ENCODE data around the gene TMEM44. TPM values are rescaled to one million over a fixed set of nuclear protein-coding genes. Genes with fewer than 3 reads are reported as not detected.
"Not testable (repeated sequence)": the region's sequence is repeated elsewhere in the genome, so short reads cannot be mapped to it uniquely, and the experiment has no call there.

Gene TMEM44
- total RNA-seq, 2 donors from 2014 or later: 46.1 to 68.2 TPM

DNA sequence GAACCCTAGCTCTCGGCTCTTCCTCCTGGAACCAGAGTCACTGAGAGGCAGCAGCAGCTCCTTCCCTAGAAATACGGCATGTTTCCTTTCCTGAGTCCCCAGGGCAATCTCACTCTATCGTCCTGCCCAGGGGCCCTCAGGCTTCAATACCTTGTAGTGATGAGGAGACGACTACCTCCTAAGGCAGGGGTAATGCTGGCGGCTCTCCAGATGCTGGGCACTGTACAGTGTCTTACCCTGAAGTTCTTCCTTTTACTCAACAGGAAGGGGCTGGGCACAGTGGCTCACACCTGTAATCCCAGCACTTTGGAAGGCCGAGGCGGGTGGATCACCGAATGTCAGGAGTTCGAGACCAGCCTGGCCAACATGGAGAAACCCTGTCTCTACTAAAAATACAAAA, 13.5 kb downstream of the TMEM44 start:
- DNase-seq (no peak), ATAC-seq (no peak)
- intact Hi-C loops (cut with DNase I, micrococcal nuclease): no loop called here

DNA sequence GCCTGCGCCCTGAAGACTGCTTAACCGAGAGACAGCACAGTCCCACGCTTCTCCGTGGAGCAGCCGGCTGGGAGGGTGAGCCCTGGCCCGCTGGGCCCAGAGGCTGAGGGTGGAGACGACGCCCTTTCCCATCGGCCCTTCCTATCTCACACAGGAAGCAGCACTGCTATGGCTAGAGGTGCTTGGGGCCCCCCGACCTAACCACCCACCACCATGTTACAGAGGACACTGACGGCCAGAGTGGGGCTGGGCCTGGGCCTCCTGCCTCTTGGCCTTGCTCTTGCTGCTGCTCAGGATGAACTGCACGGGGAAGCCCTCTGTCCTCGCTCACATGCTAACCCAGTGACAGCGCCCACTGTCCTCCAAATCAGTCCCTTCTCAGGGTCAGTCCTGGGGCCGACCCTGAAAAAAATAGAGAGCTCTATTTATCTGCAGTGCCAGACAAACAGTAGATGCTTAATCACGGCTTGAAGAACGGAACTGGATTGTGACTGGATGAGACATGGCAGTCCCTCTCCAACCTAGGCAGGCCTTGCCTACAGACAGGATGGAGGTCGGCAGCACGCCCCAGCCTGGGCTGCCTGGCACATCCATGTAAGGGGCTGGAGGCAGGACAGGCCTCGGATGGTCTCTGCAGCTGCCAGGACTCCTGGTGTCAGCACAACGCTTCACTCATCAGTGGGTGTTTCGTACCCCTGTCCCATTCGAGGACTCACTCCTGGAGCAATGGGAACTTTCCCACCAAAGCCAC, 14.2 kb downstream of the TMEM44 start:
- intact Hi-C loops (cut with DNase I, micrococcal nuclease): no loop called here
- no peak for DNase-seq
- ATAC-seq: no peak

DNA sequence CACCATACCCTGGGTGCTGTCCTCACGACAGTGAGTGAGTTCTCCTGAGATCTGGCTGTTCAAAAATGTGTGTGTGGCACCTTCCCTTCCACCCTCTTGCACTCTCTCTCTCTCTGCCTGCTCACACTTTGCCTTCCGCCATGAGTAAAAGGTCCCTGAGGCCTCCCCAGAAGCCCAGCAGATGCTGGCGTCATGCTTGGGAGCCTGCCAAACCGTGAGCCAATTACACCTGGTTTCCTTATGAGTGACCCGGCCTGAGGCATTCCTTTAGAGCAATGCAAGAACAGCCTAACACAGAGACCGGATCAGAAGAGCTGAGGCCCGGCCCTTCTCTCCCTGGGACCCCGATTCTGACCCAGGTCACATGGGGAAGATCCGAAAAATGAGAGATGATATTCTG, 15.4 kb downstream of the TMEM44 start:
- intact Hi-C loops (cut with DNase I, micrococcal nuclease): no loop called here
- DNase-seq: no peak
- no peak for ATAC-seq

DNA sequence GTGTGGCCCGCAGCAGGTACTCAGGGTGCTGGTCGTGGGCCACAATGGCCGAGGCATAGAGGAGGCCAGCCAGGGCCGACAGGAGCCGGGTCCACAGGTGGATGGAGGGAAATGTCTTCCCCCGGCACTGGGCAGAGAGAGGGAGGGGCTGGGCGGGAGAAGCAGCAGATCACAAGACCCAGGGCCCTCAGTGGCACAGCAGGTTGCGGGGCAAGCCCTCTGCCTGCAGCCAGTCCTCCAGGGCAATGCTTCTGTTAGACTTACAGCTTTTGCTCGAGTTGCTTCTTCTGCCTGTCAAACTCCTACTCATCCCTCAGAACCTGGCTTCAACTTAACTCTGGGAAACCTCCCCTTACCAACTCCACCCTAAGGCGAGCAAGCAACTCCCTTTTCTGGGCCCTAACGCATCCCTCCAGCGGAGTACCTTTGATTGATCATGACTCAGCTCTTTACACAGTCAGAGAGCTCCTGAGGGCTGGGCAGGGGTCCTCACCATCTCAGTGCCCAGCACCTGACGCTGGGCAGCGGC, 16.0 kb downstream of the TMEM44 start:
- no peak for DNase-seq
- intact Hi-C loops (cut with DNase I, micrococcal nuclease): no loop called here
- no peak for ATAC-seq

DNA sequence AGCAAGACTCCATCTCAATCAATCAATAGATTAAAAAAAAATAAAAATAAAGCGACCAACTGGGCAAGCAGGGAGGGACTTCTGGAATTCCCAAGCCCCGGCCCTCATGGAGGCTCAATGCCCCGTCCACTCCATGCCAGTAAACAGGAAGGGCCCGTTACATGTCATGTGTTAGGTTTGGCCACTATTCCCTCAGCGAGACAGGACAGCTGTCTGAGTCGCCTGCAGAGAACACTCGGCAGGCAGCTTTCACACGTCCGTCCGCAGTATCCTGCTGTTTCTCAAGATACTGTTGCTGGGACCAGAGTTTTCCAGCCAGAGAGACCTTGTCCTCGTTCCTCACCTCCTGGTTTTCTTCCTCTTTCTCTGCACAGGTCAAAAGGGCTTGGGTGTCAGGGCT, 18.0 kb downstream of the TMEM44 start:
- ATAC-seq (no peak), DNase-seq (no peak)
- intact Hi-C loops (cut with DNase I, micrococcal nuclease): no loop called here

DNA sequence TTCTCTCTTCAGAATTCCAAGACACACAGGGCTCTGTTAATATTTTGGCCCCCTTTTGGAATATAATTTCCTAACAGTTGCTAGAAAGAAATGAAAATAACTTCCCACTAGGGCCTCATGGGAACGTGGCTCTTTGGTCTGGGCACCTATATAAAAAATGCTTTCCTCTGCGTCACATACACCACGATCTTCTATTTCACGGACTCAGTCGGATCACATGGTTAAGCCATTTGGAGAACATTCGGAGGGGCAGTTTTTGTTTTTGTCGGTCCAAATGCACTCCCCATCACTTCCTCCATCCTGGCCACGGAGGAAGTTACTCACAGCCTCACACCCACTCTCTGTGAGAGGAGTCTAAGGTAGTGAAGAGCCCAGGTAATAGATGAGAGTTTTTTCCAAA, 21.0 kb downstream of the TMEM44 start:
- no peak for ATAC-seq
- intact Hi-C loops (cut with DNase I, micrococcal nuclease): no loop called here
- no peak for DNase-seq

DNA sequence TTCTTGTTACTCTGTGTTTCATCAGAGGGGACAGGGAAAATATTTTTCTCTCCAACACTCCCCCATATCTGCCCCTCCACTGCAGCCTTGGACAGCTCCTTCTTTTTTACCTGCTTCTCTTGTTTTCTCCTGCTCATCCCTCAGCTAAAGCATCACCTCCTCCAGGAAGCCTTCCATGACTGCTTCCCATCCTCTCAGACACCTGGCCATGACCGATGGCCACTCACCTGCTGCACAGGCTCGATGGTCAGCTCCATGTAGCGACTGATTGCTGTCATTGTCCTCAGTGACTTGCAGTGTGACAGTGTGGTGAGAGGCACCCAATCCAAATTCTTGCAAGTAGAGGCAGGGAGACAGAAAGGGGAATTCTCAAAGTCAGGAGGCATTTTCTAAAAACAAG, 22.5 kb downstream of the TMEM44 start:
- DNase-seq (no peak), ATAC-seq (no peak)
- intact Hi-C loops (cut with DNase I, micrococcal nuclease): no loop called here

DNA sequence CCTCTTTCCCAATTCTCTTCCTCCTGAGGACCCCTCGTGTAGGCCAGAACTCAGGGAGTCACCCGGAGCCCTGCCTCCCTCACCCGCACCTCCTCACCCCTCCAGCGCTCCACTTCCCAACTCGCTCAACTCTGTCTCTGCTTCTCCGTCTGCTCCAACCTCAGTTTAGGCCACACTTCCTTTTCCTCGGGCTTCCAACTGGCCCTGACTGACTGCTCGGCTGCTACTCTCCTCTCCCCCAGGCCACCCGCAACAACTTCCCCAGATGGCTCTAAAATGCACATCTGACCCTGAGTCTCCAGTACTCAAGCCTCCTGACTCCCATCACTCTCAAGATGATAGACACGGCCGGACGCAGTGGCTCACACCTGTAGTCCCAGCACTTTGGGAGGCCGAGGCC, 23.6 kb downstream of the TMEM44 start:
- intact Hi-C loops (cut with DNase I, micrococcal nuclease): no loop called here
- no peak for DNase-seq
- no peak for ATAC-seq

DNA sequence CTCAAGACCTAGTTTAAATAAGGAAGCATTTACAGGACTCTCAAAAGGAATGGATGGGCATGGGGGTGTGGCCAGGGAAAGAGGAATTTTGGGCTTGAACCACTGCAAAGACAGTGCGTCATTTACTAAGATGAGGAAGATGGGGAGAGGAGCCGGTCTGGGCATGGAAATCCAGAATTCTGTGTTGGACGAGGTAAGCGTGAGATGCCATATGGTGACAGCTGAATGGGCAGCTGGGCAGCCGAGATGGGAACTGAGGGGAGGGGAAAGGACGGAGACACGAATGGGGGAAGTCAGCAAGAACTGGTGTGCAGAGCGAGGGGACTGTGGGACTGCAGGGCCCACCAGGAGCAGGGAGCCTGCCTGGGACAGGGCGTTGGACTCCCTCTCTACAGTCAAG, 24.2 kb downstream of the TMEM44 start:
- intact Hi-C loops (cut with DNase I, micrococcal nuclease): no loop called here
- no peak for DNase-seq
- ATAC-seq: no peak

DNA sequence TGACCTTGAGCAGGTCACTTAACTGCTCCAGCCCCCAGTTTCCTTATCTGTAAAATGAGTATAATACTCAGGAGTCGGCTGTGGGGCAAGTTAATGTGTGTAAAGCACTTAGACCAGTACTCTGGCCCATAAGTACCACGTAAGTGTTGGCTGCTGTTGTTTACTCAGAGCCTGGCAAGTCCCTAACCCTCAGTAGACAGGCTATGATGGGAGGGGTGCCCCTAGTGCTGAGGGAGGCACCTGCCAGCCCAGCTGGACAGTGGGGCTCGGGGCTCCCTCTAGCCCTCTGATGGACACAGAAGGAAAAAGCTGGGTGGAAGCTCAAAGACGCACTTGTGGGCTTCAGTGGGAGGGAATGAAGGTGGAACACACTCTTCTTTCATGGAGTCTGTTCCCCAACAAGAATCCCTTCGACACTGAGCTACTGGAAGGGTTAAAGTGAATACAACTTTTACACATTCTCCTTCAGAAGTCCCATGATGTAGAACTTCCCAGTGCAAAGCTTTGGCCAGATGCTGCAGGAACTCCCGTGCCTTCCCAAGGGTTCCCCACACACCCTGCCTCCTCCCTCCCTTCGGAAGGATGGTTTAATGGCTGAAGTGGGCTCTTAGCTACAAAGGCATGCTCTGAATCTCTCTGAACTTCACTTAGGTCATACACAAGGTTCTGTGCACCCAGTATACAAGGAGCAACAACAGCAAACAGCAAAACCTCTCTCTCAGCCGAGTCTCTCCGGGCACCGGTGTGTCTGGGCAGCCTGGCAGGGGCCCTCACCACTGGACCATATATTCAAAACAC, 25.4 kb downstream of the TMEM44 start:
- DNase-seq: no peak
- peak; percentile 5 for ATAC-seq
- intact Hi-C loops (cut with DNase I, micrococcal nuclease): no loop called here

DNA sequence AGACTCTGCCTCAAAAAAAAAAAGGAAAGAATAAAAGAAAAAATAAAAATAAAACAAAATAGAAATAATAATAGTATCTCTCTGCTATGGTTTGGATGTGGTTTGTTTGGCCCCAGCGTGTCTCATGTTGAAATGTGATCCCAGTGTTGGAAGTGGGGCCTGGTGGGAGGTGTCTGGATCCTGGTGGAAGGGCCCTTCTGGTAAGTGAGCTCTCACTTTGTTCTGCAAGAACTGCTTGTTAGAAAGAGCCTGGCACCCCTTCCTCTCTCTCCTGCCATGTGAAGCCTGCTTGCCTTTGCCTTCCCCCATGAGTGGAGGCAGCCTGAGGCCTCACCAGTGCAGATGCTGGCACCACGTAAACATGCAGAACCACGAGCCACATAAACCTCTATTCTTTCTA, 26.3 kb downstream of the TMEM44 start:
- intact Hi-C loops (cut with DNase I, micrococcal nuclease): no loop called here
- ATAC-seq (no peak), DNase-seq (no peak)

DNA sequence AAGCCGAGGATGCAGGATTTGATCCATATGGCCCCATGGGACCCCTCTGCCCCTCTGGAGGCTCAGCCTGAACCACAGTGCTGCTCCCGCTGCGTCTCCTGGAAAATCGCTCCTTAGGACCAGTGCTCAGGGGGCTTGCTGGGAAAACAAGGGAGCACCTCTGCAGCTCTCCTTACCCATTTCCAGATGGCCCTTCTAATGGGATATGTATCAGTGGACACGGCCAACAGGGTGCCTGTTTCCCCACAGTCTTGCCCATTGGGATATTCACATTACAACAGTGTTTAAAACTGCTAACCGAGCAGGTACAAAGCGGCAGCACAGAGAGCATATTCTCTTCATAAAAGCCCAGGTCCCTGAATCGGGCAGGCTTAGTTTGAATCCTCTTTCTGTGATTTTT, 27.1 kb downstream of the TMEM44 start:
- ATAC-seq (no peak), DNase-seq (no peak)
- intact Hi-C loops (cut with DNase I, micrococcal nuclease): no loop called here

DNA sequence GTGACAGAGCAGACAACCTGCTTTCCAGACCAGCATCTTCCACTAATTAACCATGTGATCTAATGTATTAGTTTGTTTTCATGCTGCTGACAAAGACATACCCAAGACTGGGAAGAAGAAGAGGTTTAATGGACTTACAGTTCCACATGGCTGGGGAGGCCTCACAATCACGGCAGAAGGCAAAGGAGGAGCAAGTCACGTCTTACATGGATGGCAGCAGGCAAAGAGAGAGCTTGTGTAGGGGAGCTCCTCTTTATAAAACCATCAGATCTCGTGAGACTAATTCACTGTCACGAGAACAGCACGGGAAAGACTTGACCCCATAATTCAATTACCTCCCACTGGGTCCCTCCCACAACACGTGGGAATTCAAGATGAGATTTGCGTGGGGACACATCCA, 27.9 kb downstream of the TMEM44 start:
- intact Hi-C loops (cut with DNase I, micrococcal nuclease); ATAC-seq; DNase-seq: not testable (repeated sequence)

DNA sequence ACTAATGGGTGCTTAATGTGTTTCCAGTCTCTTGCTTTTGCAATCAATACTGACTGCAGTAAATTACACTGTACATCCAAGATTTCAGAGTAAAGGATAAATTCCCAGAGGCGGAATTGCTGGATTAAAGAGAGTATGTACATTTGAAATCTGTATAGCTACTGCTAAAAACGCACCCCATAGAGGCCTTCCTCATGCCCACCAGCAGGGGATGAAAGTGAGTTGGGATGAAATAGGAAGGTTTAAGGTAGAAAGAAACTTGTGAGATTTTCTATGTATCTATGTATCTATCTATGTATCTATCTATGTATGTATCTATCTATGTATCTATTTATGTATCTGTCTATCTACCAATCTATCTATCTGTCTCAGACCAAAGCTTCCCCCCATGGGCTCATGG, 28.4 kb downstream of the TMEM44 start:
- intact Hi-C loops (cut with DNase I, micrococcal nuclease): no loop called here
- DNase-seq (no peak), ATAC-seq (no peak)

DNA sequence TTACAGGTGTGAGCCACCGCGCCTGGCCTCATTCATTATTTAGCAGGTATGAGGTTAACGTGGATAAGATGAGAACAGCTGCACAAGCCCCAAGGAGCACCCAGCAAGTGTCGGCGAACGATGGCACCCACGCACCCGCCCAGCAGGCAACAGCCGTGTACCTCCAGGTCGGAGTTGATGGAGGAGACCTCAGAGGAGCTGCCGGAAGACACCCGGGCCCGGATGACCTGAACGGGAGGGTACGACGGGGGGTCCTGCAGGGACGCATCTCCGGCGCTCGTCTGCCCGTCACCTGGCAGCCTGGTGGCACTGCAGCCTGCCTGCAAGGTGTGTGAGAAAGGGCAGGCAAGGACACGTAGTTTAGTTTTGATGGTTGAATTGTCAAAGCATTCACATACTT, 29.1 kb downstream of the TMEM44 start:
- ATAC-seq (no peak), DNase-seq (no peak)
- intact Hi-C loops (cut with DNase I, micrococcal nuclease): no loop called here

DNA sequence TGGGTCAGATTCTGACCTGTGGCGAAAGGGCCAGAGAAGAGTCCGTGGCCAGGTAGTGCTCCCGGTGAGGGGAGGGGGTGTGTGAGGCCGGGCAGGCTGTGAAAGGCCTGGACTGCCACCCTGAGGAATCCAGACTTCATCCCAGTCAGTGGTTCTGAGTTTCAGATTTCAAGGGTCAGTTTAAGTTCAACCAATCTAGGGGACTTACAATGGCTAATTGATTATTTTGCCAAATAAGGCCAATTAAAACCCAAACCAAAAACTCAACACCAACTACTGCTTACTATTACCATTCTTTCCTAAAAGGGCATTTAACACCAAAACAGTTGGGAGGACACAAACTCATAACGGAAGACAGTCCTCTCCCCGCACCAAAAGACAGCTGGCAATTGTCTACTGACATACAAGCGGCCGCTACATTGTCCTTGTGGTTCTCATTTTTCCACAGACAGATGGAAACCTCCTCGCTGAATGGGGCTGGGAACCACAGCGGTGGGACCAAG, 30.5 kb downstream of the TMEM44 start:
- DNase-seq (no peak), ATAC-seq (no peak)
- intact Hi-C loops (cut with DNase I, micrococcal nuclease): no loop called here

DNA sequence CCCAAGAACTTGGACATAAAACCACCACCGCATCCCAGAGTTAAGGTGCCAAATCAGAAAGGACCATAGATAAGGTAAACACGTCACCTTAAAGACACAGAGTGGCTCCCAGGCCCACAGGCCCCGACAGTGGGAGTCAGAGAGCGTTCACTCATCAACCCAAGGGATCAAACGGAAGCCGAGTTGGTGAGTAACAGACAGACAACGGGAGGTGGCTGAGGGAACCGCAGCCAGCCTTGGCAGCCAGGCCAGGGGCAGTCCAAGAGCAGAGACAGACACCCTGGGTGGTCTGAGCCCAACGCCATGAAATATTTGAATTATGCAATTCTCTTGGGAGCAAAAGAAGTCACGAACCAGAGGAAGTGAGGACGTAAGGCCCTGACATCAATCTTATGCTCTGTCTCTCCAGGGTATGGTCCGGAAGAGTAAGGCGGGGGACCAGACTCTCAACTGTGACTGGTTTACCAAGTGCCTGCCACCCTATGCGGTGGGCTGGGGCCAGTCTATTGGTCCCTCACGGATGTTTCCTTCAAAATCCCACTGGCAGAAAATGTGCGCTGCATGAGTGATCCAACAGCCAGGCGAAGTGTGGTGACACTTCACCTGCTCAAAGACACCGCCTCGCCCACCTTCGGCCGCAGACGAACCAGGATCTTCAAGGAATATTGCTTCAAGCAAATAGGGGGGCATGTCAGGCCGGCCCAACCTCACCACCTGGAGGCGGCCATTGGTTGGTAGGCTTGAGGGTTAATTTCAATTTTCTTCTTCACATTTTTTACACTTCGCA, 34.3 kb downstream of the TMEM44 start:
- intact Hi-C loops (cut with DNase I, micrococcal nuclease): loop anchor here in 1 of 2 donors (5.0 kb wide), 1 partner anchor 127 kb away; no protein-coding TSS in a partner anchor
- ATAC-seq: no peak
- DNase-seq: no peak

DNA sequence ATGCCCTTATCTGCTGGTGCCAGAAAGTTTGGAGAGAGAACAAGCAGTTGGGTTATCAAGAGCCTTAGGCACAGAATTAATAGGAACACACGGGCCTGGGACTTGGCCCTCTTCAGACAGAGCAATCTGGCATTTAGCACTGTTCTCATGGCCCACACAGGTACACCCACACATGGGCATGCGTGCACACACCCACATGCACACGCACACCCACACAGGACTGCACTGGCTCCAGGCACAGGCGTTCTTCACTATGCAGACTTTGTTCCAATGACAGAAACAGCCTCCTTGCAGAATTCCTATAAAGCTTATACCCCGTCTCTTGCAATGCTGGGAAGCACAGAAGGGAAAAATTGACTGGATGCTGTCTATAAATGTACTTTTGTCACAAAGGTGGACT, 36.3 kb downstream of the TMEM44 start:
- ATAC-seq (no peak), DNase-seq (no peak)
- intact Hi-C loops (cut with DNase I, micrococcal nuclease): loop anchor here in 1 of 2 donors (5.0 kb wide), 1 partner anchor 125 kb away; no protein-coding TSS in a partner anchor
